NCI-H1930 (cell line): ENCODE measurements around the gene RNF10.
A peak's percentile ranks its signal among the peaks of the same experiment; 100 is the strongest.
"Not testable (repeated sequence)": the region's sequence is repeated elsewhere in the genome, so short reads cannot be mapped to it uniquely, and the experiment has no call there.

Source experiments
- DNase-seq, 2 experiments: peaks; one replicate each; lab custom pipeline; 2025; lab: John Stamatoyannopoulos, UW

Gene RNF10

GRCh38 chr12:120534203-120534702 is at the start of gene RNF10:
TSS of gene RNF10 (plus strand) at chr12:120534356. CDS start at chr12:120534812, 456 bp downstream.
- peak; percentile 76 to 91 for DNase-seq

- DNase-seq, result no peak
Measured at GRCh38 chr12:120485961-120486881, 47.9 kb upstream of the RNF10 start.

- not testable (repeated sequence) for DNase-seq
Measured at GRCh38 chr12:120487552-120487951, 46.6 kb upstream of the RNF10 start.

GRCh38 chr12:120488057-120488640 is 46.0 kb upstream of the RNF10 start:
- no peak for DNase-seq

GRCh38 chr12:120489018-120489417 is 45.1 kb upstream of the RNF10 start:
- DNase-seq, result no peak

- no peak for DNase-seq
Measured at GRCh38 chr12:120490325-120490724, 43.8 kb upstream of the RNF10 start.

GRCh38 chr12:120490833-120491512 is 43.2 kb upstream of the RNF10 start:
- DNase-seq, result no peak

- DNase-seq, result no peak
Measured at GRCh38 chr12:120495186-120495730, 38.9 kb upstream of the RNF10 start.

GRCh38 chr12:120495731-120496412 is 38.3 kb upstream of the RNF10 start, which contains the start of gene DYNLL1:
TSS of gene DYNLL1 (plus strand) at chr12:120496113. CDS start at chr12:120496422, 309 bp downstream.
- peak; percentile 93 to 97 for DNase-seq

- no peak for DNase-seq
Measured at GRCh38 chr12:120496413-120497340, 37.5 kb upstream of the RNF10 start.

GRCh38 chr12:120497524-120498150 is 36.5 kb upstream of the RNF10 start:
- DNase-seq, result no peak

- no peak for DNase-seq
Measured at GRCh38 chr12:120498870-120499515, 35.2 kb upstream of the RNF10 start.

- DNase-seq, result no peak
Measured at GRCh38 chr12:120500581-120500980, 33.6 kb upstream of the RNF10 start.

GRCh38 chr12:120504587-120504986 is 29.6 kb upstream of the RNF10 start:
- DNase-seq, result no peak

GRCh38 chr12:120508537-120508936 is 25.6 kb upstream of the RNF10 start:
- DNase-seq, result no peak

- DNase-seq, result no peak
Measured at GRCh38 chr12:120514002-120514401, 20.2 kb upstream of the RNF10 start.

GRCh38 chr12:120515496-120515895 is 18.7 kb upstream of the RNF10 start:
- DNase-seq, result no peak

- DNase-seq, result not testable (repeated sequence)
Measured at GRCh38 chr12:120519324-120519723, 14.8 kb upstream of the RNF10 start.

- DNase-seq, result no peak
Measured at GRCh38 chr12:120522568-120522967, 11.6 kb upstream of the RNF10 start.
